Activated CD4-positive, alpha-beta T cell treated with anti-CD3 and anti-CD28 coated beads, Interleukin-2, Interleukin-6, amounts not matched to agents 100 ng/mL and 50 ng/mL, durations not matched to agents 16 hours and 8 hours (primary cell): ENCODE measurements around the gene PRDM15.

Experiments
- DNase-seq: peaks from one replicate; pipeline ENCODE4 v3.0.0-alpha.2; 2020

Gene PRDM15

GRCh38 chr21:41761211-41761933, 117.8 kb downstream of the PRDM15 start:
- no peak for DNase-seq

DNA sequence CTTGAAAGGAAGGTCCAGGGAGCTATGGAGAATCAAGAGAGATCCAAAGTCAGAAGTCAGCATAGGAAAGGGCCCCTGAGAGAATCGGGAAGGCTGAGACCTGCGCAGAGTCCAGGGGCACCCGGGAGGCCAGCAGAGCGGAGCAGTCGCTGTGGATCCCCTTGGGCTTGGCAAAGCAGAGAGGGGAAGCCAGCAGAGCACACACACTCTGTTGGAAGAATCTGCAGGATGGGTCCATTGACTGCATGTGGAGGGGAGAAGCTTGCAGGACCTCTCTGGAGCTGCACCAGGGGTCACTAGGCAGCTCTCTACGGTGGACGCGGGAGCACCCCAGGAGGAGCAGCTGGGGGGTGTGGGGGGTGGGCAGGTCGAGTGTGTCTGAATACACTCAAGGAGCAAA, 118.7 kb downstream of the PRDM15 start:
- DNase-seq, result no peak

- no peak for DNase-seq
These were observed 119.2 kb downstream of the PRDM15 start for GRCh38 chr21:41759926-41760325.

DNA sequence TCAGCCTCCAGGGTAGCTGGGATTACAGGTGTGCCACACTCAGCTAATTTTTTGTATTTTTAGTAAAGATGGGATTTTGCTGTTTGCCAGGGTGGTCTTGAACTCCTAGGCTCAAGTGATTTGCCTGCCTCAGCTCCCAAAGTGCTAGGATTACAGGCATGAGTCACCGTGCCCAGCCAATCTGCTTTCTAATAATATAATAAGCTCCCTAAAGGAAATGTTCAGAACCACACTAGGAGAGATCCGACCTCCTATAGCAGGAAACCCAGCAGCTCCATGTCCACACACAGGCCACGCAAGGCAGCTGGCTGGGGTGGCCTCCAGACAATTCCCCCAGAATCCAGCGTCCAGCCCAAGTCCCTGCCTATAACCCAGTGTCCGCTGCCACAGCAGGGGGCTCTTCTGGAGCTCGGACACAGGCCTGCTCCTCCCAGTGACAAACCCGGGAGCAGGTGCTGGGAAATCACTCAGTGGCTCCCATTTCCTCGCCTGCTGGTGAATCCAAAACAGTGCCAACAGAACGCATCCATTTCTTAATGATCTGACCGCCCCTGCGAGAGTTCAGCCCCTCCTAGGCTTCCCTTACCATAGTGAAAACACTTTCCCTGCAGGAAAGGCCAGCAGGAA, 119.8 kb downstream of the PRDM15 start:
- DNase-seq, result no peak

- no peak for DNase-seq
These were observed 120.6 kb downstream of the PRDM15 start for GRCh38 chr21:41758550-41758949.

GRCh38 chr21:41755934-41756773, 123.0 kb downstream of the PRDM15 start:
- no peak for DNase-seq

- DNase-seq, result no peak
These were observed 123.7 kb downstream of the PRDM15 start for GRCh38 chr21:41755258-41755933.

DNA sequence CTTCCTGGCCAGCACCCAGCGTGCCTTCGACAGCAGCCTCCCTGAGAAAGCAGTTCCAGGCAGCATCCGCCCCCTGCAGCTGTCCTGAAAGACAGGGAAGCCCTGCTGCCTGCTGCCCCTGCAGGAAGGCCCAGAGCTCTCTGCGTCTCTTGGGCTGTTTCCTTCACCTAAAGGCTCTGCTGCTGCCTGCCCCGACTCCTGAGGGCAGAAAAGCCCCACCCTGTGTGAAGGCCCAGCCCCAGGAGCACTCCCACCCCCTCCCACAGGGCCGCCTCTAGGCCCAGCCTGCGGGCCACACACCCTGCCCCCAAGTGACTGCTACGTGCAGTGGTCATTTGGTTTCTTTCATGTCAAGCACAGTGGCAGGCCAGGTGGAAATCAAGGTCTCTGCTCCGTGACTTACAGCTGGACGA, 124.7 kb downstream of the PRDM15 start:
- no peak for DNase-seq

DNA sequence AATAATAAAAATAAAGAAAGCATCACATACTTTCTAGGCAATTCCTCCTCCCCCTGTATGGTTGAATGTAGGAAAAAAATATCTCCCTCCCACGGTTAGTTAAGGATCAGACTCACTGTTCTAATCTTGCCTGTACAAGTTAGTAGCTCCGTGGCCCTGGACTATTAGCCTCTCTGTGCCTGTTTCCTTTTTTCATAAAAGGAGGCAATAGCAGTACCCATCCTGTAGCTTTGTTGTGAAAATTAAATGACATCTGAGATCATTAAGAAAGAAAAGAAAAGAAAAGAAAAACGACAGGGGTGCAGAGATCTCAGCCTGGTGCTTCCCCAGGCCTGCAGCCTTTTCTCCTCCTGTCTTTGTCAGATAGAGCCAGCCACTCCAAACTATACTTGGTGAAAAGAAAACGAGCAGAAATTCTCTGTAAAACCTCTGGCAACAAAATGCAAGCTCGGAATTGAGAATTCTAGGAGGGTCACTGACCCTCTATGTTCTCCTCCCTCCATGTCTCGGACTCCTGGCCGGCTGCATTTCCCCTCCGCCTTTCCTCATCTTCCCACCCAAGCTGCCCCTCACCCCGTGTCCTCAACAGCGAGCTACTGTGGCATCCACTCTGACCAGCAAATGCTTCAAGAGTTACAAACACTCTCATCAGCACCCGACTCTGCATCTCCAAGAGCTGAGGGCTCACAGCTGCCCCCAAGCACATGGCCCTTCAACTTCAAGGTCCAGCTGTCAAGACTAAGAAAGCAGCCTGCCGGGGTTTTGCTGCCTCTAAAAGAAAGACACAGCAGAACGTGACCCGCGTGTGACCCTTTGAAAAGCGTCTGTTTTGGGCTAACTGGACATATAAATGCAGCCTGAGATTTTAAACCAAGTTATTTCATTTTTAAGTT, 125.9 kb downstream of the PRDM15 start:
- DNase-seq, result no peak

GRCh38 chr21:41752231-41752681, 126.9 kb downstream of the PRDM15 start:
- no peak for DNase-seq

DNA sequence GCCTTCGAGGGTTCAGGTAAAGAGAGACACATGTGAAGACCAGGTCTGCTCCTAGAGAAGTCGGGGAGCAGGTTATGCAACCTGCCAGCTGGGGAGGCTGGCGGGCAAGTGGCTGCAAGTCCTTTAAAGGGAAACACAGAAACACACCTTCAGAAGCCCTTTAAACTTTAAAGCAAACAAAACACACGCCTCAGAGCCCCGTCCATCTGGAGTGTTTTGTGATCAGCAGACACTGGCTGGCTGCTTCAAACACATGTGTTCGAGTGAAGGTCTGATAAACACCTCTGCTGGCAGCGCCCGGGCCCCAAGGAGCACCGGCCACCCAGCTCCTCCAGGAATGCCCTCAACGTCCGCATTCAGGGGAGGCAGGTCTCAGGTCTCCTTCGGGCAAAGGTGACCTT, 127.5 kb downstream of the PRDM15 start:
- DNase-seq, result no peak

GRCh38 chr21:41750532-41751151, 128.5 kb downstream of the PRDM15 start:
- no peak for DNase-seq

GRCh38 chr21:41750051-41750450, 129.1 kb downstream of the PRDM15 start:
- DNase-seq, result no peak

GRCh38 chr21:41749286-41749685, 129.9 kb downstream of the PRDM15 start:
- no peak for DNase-seq
